K562 (cell line): ENCODE results near the gene PSMD10. TPM values are rescaled to one million over a fixed set of nuclear protein-coding genes. Genes with fewer than 3 reads are reported as not detected.

Source experiments
- ATAC-seq: fragments of 200-7000 bp; cut with Tn5 transposase; 3 replicates; pipeline ENCODE4 v1.9.1; 2020; ENCODE audit warnings: moderate library complexity
- BruUV-seq: library from RNA; stranded (reverse); fragments of 400-500 nt; replicated peaks from 2 replicates; lab custom pipeline; 2021; lab: Mats Ljungman, UMichigan
- CTCF ChIA-PET: fragments of 300-600 bp; formaldehyde crosslinking; extraction: SDS; loops from one replicate; lab custom pipeline; 2021; ENCODE audit warnings: low intra/inter-chr PET ratio; lab: Yijun Ruan, JAX
- POLR2A ChIA-PET: fragments of 300-600, 350-650 bp; sonication (Branson Sonifier 250); formaldehyde crosslinking; extraction: SDS; loops from one replicate; lab custom pipeline; 2021; ENCODE audit warnings: antibody characterized with exemption, inconsistent platforms; lab: Yijun Ruan, JAX
- DNase-seq, 4 experiments: peaks; one replicate each; pipeline versions ENCODE4 v3.0.0 to v3.0.0-alpha.2; 2011 to 2018; ENCODE audit warnings: low spot score in 3 of 4, mixed read lengths in 3 of 4; ENCODE audit errors: extremely low read depth in 1 of 4
- FAIRE-seq: peaks from 2 replicates; lab custom pipeline; 2011; peaks lifted over from hg19 to GRCh38; lab: Jason Lieb, UNC
- H2AFZ ChIP-seq: 2 replicates; pipeline ENCODE4 v1.6.0; 2011; ENCODE audit warnings: low read depth, low read length, control low read depth, inconsistent platforms
- H3K27ac ChIP-seq: fragments of 200-600 bp; 3 replicates; pipeline ENCODE4 v1.8.0; 2011; ENCODE audit warnings: low read depth, mild to moderate bottlenecking, control low read depth, inconsistent platforms, low read length, moderate library complexity, mixed read lengths; ENCODE audit errors: extremely low read depth
- H3K27me3 ChIP-seq, 2 experiments: fragments of 300-600 bp in 1 of 2; 2 replicates in 1 of 2; 3 replicates in 1 of 2; pipeline versions ENCODE4 v1.6.0 to v1.8.0; 2011; ENCODE audit warnings: inconsistent platforms in 2 of 2, low read length in 2 of 2, mild to moderate bottlenecking in 1 of 2, mixed read lengths in 1 of 2, moderate library complexity in 1 of 2; ENCODE audit not compliant: control insufficient read depth in 2 of 2, insufficient read depth in 2 of 2
- H3K36me3 ChIP-seq: fragments of 300-600 bp; 3 replicates; pipeline ENCODE4 v1.8.0; 2011; ENCODE audit warnings: mild to moderate bottlenecking, low read length, inconsistent platforms; ENCODE audit not compliant: control insufficient read depth, insufficient read depth
- H3K4me1 ChIP-seq, 2 experiments: fragments of 200-600 bp in 1 of 2; replicated peaks in 1 of 2; 2 replicates in 1 of 2; 3 replicates in 1 of 2; pipeline versions ENCODE4 v1.5.1 to v1.8.0; 2011; ENCODE audit warnings: inconsistent platforms in 2 of 2, low read length in 2 of 2, mild to moderate bottlenecking in 1 of 2, mixed read lengths in 1 of 2, moderate library complexity in 1 of 2; ENCODE audit not compliant: control insufficient read depth in 2 of 2, insufficient read depth in 2 of 2
- H3K4me2 ChIP-seq: 2 replicates; pipeline ENCODE4 v1.6.1; 2011; ENCODE audit warnings: low read length, control low read depth, inconsistent platforms, mixed read lengths; ENCODE audit not compliant: insufficient read depth
- H3K4me3 ChIP-seq: fragments of 200-600 bp; sonication (generic), shearing (Covaris generic); 2 replicates; pipeline ENCODE4 v1.5.1; 2016; ENCODE audit warnings: control low read depth, inconsistent platforms
- H3K79me2 ChIP-seq: fragments of 200-600 bp; 3 replicates; pipeline ENCODE4 v1.8.0; 2011; ENCODE audit warnings: low read length, inconsistent platforms; ENCODE audit not compliant: control insufficient read depth, insufficient read depth
- H3K9ac ChIP-seq, 2 experiments: 2 replicates each; pipeline versions ENCODE4 v1.6.0 to v1.6.1; 2011; ENCODE audit warnings: low read depth in 2 of 2, low read length in 2 of 2, control low read depth in 1 of 2, inconsistent platforms in 1 of 2, mild to moderate bottlenecking in 1 of 2, mixed read lengths in 1 of 2; ENCODE audit not compliant: insufficient read depth in 1 of 2
- H3K9me1 ChIP-seq: one replicate; pipeline ENCODE4 v1.6.0; 2011; ENCODE audit warnings: inconsistent platforms, mild to moderate bottlenecking, low read length, moderate library complexity; ENCODE audit not compliant: control insufficient read depth, insufficient read depth
- H3K9me3 ChIP-seq: replicated peaks from 2 replicates; pipeline ENCODE4 v1.5.1; 2011; ENCODE audit warnings: low read depth, low read length, inconsistent platforms; ENCODE audit not compliant: control insufficient read depth, insufficient read depth
- H4K20me1 ChIP-seq: replicated peaks from 2 replicates; pipeline ENCODE4 v1.6.1; 2011; ENCODE audit warnings: low read length, inconsistent platforms, mixed read lengths; ENCODE audit not compliant: control insufficient read depth, insufficient read depth
- AFF4 ChIP-seq: sonication (generic); formaldehyde crosslinking; IDR thresholded peaks from 2 replicates; pipeline ENCODE4 v1.8.0; 2023; ENCODE audit warnings: mild to moderate bottlenecking, missing genetic modification reagents
- CBFB ChIP-seq: sonication (generic); formaldehyde crosslinking; IDR thresholded peaks from 2 replicates; pipeline ENCODE4 v1.4.0; 2020; ENCODE audit warnings: mild to moderate bottlenecking, missing genetic modification reagents
- CREM ChIP-seq: IDR thresholded peaks from 2 replicates; pipeline ENCODE4 v1.6.1; 2014; ENCODE audit warnings: antibody characterized with exemption, low read depth
- E2F5 ChIP-seq: sonication (generic); formaldehyde crosslinking; IDR thresholded peaks from 2 replicates; pipeline ENCODE4 v1.8.0; 2022; ENCODE audit warnings: mild to moderate bottlenecking, missing genetic modification reagents
- ELF2 ChIP-seq: fragments of 250-450 bp; sonication (Bioruptor Pico); IDR thresholded peaks from 2 replicates; pipeline ENCODE4 v1.5.0; 2021; ENCODE audit warnings: mild to moderate bottlenecking
- MEF2A ChIP-seq: IDR thresholded peaks from 2 replicates; pipeline ENCODE4 v1.6.1; 2011; ENCODE audit warnings: low read depth, mild to moderate bottlenecking, low read length, moderate library complexity; ENCODE audit not compliant: control insufficient read depth
- RBM39 ChIP-seq: fragments of 200-400 bp; formaldehyde crosslinking; optimal IDR thresholded peaks from 2 replicates; pipeline ENCODE3; 2018; ENCODE audit warnings: low read depth, low read length
- TCF15 ChIP-seq: fragments of 250-450 bp; sonication (Bioruptor Pico); IDR thresholded peaks from 2 replicates; pipeline ENCODE4 v1.8.0; 2022; ENCODE audit warnings: moderate library complexity, mild to moderate bottlenecking, inconsistent platforms
- ZBTB17 ChIP-seq: fragments of 450-650 bp; formaldehyde crosslinking; IDR thresholded peaks from 2 replicates; pipeline ENCODE4 v1.4.0; 2020; ENCODE audit warnings: mild to moderate bottlenecking
- ZC3H8 ChIP-seq: fragments of 450-650 bp; IDR thresholded peaks from 2 replicates; pipeline ENCODE4 v1.6.1; 2017
- ZNF232 ChIP-seq: sonication (generic); formaldehyde crosslinking; IDR thresholded peaks from 2 replicates; pipeline ENCODE4 v1.8.0; 2022; ENCODE audit warnings: mild to moderate bottlenecking, missing genetic modification reagents
- ZNF583 ChIP-seq: fragments of 250-450 bp; sonication (Bioruptor Pico); IDR thresholded peaks from 2 replicates; pipeline ENCODE4 v1.4.0; 2020
- ZNF655 ChIP-seq: fragments of 250-450 bp; sonication (Bioruptor Pico); IDR thresholded peaks from 2 replicates; pipeline ENCODE4 v1.5.0; 2021
- WGBS: fragments of 100-300 bp; shearing (Covaris generic); methylation state at CpG from one replicate; pipeline ENCODE4 v1.1.6; 2016; ENCODE audit warnings: low coverage, mixed read lengths; ENCODE audit not compliant: insufficient coverage; ENCODE audit errors: missing lambda C conversion rate; 5-methylcytosine and 5-hydroxymethylcytosine counted together
- in situ Hi-C: fragments of 300-500 bp; cut with MboI; formaldehyde crosslinking; loops from 4 replicates; pipeline ENCODE4 v1.15.0; 2018; ENCODE audit warnings: inconsistent platforms, mixed read lengths
- intact Hi-C: fragments of 100-400 bp; cut with micrococcal nuclease; formaldehyde crosslinking; loops from 2 replicates; pipeline ENCODE4 v1.14.2; 2022
- polyA plus RNA-seq, 8 experiments: library from polyadenylated mRNA; depleted of rRNA in 4 of 8; stranded (reverse) in 5 of 8; unstranded in 3 of 8; fragments of >200 nt; fragmentation: Nextera tagmentation in 2 of 8; fragmentation: Illumina TruSeq in 1 of 8; extraction: Ambion mirVana in 2 of 8; extraction: Trizol in 1 of 8; gene quantifications; 2 replicates each; pipeline versions ENCODE4 v1.2.1 to v1.2.3, GENCODE V29; 2011 to 2014; ENCODE audit warnings: inconsistent platforms in 1 of 8, missing spikeins in 1 of 8
- total RNA-seq, 7 experiments: library from RNA; depleted of rRNA in 6 of 7; stranded (reverse); fragments of >200 nt in 6 of 7; fragmentation: Illumina TruSeq in 2 of 7; extraction: Trizol in 2 of 7; gene quantifications; 2 replicates each; pipeline versions ENCODE4 v1.2.1 to v1.2.3, GENCODE V29; 2011 to 2021; ENCODE audit warnings: low replicate concordance in 1 of 7

Gene PSMD10
- total and polyA plus RNA-seq, 9 of the 15 experiments (the other 6 are each of a cell fraction or from before 2014, with no cell fraction given), result 47.8 to 163 (median 70.4) TPM

GRCh38 chrX:108123591-108124366 lies 32.4 kb upstream of the PSMD10 start:
- Histone ChIP-seq H3K4me1 (no peaks in the 10 kb centered on the region; a peak in 1 of 5 replicates), H4K20me1 (no peaks in the 10 kb centered on the region; the same call in 1 of the 2 replicates), H3K9me1 (no peaks in the 10 kb centered on the region), H3K9ac (no peak overlapping the region), H3K27me3 (no peaks in the 10 kb centered on the region), H3K79me2 (no peaks in the 10 kb centered on the region), H3K9me3 (no peaks in the 10 kb centered on the region), H3K36me3 (no peaks in the 10 kb centered on the region), H2AFZ (no peak overlapping the region), H3K4me3 (no peak overlapping the region), H3K4me2 (no peak overlapping the region), H3K27ac (no peak overlapping the region)
- intact Hi-C loops, result no loop called here
- WGBS, result 52% methylated on average over 3 of the region's 3 CpGs
- BruUV-seq, result no TSS peak
- DNase-seq (no peak), FAIRE-seq (no peak), ATAC-seq (no peak)
- in situ Hi-C loops, result no loop called here
- ChIA-PET POLR2A (interaction anchor here (0.9 to 1.8 kb wide), 3 partner anchors 10 to 33 kb away, joined by 4 to 8 read pairs (median 6); partner anchors contain the start of genes ATG4A and PSMD10), CTCF (no interaction called here)
- TF ChIP-seq ZBTB17 (no peak), TCF15 (CRISPR knock-in tag) (no peak), E2F5 (no peak), MEF2A (no peak), ZNF232 (CRISPR knock-in tag) (no peak), CREM (no peak), ZC3H8 (no peak), AFF4 (no peak), CBFB (CRISPR knock-in tag) (no peak), ZNF583 (CRISPR knock-in tag) (no peak), ELF2 (no peak), RBM39 (no peak), ZNF655 (CRISPR knock-in tag) (no peak)
